HG03432 (cell line): Measurements from ENCODE around the gene KIF17.
A peak's percentile ranks its signal among the peaks of the same experiment; 100 is the strongest.

ENCODE experiments used
- ATAC-seq: cut with Tn5 transposase; IDR thresholded peaks from one replicate; pipeline ENCODE4 v1.9.1; 2021; ENCODE audit warnings: mild to moderate bottlenecking, moderate library complexity; ENCODE audit not compliant: unreplicated experiment

Gene KIF17

DNA sequence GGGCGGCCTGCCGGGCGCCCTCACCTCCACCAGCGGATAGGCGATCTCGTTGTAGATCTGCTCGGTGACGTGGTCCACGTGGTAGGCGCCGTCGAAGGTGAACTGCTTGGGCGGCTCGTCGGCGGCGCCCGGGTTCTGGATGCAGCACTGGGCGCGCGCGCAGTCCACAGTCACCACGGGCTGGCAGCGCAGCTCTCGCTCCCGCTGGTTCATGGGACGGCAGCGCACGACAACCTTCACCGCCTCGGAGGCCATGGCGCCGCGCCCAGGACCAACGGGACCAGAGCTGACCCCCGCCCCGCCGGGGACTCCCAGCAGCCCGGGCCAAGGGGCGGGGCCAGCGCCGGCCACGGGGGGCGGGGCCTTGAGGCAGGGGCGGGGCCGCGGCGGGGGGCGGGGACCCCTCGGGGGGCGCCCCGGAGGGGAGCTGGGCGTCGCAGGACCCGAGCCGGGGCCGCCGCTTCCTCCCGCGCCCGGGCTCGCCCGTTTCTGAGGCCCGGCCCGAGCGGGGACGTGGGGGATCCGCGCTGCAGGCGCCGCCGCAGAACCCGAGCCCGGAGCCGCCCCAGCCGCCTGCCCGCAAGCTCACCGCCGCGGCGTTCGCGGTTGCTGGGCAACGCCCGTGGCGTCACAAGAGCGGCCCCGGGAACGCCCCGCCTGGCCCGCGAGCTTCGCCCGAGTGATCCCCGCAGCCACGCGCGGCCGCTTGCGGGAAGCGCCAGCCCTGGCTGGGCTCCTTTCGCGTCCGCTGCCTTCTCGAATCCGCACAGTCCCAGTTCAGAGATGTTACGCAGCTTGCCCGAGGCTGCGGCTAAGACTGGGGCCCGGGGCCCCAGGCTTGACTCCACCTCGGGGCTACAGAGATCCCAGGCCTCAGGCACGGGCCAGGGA lies at the start of gene KIF17:
KIF17 (minus strand) TSS at position 556 of the 891 bp plus-strand sequence; CDS start at position 255, 301 bp downstream.
- ATAC-seq: no peak

DNA sequence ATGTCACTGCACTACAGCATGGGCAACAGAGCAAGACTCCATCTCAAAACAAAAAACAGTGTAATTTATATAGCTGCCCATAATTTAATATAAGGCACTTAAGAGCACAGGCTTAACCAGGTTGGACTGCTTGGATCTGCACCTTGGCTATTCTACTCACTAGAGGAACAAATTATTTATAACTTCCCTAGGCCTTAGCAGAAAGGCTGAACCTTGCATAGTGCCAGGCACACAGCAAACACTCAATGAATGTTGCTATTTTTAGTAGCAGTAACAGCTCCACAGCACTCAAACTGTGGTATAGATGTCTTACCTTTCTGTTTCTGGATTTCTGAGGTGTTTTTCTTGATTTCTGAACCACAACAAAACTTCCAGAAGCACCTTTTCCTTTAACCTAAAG lies 49.5 kb upstream of the KIF17 start:
- no peak for ATAC-seq

DNA sequence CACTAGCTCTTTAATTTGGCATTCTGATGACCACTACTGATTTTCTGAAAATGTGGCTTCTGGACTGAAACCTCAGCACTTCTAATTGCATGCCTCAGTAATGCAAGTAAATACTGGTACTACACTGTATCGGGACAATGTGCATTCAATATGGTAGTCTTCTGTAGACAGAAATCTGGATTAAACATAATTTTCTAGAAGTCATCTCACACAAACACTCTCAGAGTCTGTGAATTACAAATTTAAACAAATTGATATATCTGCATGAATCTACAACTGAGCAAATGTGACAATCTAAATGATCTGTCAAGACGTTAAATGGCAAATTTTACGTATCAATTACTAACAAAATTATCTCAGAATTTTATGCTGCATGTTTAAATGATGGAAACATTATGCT lies 45.6 kb upstream of the KIF17 start:
- ATAC-seq: no peak

DNA sequence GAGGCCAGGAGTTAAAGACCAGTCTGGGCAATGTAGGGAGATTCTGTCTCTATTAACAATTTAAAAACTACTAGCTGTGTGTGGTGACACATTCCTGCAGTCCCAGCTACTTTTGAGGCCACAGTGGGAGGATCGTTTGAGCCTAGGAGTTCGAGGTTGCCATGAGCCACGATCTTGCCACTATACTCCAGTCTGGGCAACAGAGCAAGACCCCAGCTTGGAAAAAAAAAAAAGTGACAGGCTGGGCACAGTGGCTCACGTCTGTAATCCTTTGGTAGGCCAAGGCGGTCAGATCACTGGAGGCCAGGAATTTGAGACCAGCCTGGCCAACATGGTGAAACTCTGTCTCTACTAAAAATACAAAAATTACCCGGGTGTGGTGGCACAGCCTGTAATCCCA lies 42.5 kb upstream of the KIF17 start:
- no peak for ATAC-seq

DNA sequence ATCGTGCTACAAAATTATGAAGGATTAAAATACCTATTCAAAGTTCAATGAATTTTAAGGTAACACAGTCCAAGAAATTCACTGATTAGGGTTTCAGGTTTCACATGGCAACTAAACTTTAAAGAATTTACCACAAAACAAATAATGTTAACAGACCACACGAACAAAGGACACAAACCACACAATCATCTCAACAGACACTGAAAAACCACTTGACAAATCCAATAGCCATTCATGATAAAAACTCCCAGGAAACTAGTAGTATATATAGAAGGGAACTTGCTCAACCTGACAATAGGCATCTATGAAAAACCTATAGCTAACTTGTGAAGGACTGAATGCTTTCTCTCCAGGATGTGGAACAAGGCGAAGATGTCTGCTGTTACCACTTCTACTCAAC lies 35.8 kb upstream of the KIF17 start:
- ATAC-seq: no peak

DNA sequence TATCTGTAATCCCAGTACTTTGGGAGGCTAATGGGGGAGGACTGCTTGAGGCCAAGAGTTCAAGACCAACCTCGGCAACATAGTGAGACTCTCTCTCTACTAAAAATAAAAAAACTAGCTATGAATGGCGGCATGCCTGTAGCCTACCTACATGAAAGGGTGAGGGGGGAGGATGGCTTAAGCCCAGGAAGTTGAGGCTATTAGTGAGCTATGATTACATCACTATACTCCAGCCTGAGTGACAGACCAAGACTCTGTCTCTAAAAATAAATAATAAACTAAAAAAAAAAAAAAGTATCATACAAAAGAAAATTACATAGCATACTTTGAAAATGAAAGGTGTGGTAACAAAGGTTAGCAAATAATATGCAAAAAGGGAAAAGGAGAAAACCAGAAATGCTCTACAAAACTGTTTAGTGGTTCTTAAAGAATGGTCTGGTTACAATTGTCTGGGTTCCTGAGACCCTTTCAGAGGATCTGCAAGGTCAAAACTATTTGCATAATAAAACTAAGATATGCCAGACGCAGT lies 33.7 kb upstream of the KIF17 start:
- ATAC-seq: no peak

DNA sequence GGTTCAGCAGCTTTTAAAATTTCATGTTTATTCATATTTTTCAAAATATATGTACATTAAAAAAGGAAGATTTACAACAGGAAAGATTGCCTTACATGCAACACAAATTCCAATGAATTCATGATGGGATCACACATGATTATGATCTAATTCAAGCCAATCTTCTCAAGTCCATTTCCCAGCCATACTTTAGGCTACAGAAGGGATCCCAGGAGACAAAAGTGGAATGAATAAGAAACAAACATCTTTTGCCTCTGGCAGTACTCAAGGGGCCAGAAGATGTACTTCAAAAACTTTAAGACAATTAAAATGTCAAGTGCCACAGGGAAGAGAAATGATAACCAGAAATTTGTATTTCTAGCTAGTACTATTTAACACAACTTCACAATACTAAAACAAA lies 24.9 kb upstream of the KIF17 start:
- ATAC-seq: no peak

DNA sequence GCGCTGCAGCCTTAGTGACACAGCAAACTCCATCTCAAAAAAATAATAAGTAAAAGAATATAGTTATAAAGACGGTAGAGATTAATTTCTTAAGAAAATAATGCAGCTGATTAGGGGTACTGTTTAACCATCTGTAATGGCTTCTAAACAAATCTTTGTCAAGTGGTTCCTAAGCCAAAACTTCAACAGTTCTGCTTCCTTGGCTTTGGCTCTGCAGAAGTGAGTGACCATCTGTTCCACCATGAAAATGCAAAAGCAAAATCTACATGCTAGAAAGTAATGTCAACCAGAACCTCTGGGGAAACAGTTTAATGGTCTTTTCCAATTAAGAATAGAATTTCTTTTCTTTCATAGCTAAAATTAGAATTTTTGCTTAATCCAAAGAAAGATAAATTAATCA lies 23.0 kb upstream of the KIF17 start:
- ATAC-seq: no peak

DNA sequence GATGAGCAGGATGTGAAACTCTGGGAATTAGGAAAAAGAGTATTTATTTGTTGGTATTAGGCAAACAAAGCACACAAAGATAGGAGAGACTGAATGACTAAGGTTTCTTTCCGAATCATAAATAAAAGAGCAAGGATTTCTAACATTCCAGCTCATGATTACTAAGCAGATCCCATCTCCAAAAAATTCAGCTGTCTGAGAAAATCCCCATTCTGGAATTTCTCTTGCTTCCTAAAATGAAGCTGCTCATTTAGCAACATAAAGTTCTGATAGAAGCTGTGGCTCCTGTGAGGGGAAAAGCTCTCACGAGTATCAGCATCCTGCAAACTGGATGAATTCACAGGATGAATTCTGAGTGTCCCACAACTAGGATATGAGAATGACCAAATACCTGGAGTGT lies 21.4 kb upstream of the KIF17 start:
- ATAC-seq: no peak

DNA sequence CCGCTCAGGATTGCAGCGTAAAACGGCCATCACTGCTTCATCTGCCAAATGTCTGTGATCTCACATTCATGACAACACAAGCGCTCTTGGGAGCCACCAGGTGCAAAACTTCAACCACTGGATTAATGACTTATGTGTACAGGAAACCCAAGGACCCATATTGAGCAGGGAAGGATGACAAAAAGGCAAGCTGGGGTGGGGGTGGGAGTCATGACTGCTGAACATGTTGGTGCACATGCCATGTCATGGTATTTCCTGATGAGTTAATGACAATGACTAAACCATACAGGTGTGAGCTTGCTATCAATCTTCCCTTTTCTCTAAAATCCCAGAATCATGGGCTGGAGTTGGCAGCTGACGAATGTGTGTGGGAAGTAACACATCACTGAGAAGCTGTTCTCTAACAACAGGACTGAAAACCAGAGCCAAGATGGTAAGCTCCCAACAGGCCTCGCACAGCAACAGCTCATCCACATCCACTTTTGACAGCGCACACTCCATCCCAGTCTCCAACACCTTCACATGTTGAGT lies 17.8 kb upstream of the KIF17 start:
- ATAC-seq: no peak

DNA sequence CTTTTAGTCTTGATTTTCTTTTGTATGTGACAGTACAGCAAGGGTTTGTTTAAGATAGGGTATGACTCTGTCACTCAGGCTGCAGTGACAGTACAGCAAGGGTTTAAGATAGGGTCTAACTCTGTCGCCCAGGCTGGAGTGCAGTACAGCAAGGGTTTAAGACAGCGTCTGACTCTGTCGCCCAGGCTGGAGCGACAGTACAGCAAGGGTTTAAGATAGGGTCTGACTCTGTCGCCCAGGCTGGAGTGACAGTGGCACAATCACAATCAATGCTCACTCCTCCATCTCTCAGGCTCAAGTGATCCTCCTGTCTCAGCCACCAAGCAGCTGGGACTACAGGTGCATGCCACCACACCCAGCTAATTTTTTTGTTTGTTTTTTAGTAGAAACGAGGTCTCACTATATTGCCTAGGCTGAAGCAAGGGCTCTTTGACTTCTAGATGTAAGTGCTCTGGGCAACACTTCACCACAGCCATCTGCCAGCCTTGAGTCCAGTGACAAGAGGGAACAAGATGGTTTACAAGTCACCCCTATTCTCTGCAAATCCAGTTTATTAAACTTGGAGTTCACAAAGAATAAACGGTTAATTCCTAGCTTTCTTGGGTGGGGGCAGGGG lies 15.7 kb upstream of the KIF17 start:
- ATAC-seq: no peak

DNA sequence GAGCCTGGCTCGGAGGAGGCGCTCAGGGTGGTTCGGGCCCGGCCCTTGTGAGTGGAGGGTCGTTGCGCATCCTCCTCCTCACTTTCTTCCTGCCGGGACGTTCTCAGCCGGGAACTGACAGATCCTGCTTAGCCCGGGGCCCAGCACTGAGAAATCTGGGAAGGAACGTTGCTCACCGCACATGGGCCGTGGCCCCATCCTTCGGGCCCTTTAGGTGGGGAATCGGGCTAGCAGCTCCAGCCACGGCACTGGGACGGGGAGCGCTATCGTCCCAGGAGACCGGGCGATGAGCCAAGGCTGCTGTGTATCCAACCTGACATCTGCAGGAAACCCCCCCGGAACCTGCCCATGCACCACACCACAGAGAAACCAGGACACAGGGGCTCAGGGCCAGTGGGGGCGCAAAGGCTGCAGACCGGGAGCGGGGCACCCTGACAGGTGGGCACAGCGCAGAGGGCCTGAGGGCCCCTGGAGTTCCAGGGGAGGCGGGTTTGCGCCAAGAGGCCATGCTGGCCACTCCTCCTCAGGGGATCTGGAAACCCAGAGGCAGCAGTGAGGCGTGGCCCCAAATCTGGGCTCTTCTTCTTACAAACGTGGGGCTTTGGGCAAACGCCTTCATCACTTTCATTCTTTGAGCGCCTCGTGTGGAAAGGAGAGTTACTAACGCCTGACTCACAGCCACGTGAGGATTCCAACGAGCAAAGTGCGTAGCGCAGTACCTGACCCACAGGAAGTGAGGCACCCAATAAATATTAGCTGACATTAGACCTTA lies 15.0 kb upstream of the KIF17 start, which contains the start of gene SH2D5:
SH2D5 (minus strand) TSS at position 116 of the 772 bp plus-strand sequence. CDS start 4,659 bp downstream, outside the sequence.
- ATAC-seq: peak; percentile 59

DNA sequence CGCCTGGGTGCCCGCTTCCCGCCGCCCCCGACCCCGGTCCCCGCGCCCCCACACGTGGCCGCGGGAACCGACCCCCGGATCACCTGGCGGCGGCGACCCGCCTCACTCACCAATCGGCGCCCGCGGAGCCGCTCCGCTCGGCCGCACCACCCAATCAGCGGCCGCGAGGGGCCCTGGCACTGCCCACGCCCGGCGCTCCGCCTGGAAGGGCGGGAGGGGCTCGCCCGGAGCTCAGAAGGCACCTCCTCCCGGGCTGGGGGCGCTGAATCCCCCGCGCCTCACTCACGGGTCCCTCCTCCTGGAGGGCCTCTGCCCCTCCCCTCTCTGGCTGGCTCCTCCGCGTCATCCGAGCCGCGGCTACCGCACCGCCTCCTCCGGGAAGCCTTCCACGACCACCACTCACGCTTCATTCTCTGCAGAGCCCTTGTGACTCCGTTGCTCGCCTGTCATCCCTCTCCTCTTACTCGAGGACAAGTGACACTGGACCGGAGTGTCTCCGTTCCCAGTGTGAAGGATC lies 14.3 kb upstream of the KIF17 start:
- ATAC-seq: peak; percentile 65

DNA sequence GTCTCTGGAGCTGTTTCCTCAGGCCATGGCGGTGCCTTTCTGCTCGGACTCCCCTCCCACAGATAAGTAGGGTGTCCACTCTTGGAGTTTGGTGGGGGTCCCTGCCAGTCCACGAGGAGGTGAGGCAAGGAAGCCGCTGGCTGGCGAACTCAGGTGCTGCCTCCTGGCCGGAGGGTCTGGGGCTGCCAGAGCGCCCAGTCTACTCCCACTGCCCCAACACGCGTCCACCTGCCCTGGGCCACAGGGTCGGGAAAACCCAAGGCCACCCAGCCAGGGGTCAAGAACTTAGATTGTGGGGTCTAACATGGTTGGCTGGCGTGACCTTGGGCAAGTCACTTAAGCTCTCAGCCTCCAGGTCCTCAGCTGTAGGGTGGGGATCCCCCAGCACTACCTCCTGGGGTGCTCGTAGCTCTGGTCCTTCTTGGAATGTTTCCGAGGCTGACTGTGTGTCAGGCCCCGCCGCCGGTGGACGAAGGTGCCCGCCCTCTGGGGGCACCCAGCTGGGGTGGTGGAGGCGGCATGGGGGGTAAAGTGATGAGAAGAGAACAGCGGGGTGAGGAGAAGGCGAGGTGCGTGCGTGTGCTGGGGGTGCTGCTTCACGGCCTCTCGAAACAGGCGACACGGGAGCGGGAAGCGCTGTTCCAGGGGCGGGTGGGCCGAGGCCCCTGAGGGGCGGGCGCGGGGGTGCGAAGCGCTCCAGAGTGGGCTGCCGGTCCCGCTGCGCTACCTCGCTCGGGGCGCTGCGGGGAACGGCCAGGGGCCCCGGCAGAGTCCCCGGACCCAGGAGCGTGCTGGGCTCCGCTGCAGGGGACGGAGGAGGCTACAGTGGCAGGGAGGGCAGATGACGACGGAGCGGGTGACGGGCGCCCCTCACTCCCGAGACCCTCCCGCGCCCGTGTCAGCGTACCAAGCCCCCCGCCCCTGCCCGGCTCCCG lies 13.5 kb upstream of the KIF17 start:
- peak; percentile 15 for ATAC-seq

DNA sequence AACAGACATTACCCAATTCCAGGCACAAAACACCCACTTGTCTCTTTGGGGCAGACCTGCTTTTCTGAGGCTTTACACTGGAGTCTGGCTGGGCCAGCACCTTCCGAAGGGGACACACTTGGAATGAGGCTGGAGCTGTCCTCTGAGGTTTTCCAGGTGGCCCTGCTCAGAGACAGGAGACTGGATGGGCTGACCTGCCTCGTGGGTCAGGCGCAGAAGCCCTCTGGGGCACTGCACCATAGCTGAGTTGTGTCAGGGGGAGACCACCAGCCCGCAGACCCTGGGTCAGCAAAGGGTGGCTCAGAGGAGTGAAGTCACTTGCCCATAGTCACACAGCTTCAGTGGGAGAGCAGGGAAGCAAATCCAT lies 12.9 kb upstream of the KIF17 start:
- ATAC-seq: no peak

DNA sequence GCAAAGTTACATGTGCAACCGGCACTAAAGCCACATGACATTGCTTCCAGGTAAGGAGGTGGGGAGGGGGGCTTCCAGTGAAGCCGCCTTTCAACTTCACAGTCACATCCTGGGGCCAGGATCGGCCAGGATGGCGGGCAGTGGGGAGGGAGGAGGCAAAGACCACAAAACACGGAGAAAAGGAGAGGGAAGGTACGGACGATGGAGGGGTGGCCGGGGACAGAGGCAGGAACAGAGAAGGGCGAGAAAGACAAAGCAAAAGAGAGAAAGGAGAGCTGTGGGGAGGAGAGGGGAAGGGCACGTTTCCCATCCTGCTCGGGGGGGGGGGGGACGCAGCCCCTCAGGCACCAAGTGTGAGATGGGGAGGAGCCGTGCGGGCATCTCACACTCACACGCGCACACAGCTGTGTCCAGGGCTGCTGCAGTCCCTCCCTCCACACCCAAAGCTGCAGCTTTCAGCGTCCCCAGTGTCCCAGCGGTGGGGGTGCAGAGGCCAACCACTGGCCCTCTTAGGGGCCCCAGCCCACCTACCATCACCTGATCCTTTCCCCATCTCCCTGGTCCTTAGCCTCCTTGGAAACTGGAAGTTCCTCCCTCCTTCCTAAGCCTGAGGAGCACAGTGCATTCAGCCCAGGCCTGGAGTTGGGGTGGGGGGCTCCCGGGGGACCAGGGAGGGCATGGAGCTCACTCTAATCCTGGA lies 12.3 kb upstream of the KIF17 start:
- no peak for ATAC-seq

DNA sequence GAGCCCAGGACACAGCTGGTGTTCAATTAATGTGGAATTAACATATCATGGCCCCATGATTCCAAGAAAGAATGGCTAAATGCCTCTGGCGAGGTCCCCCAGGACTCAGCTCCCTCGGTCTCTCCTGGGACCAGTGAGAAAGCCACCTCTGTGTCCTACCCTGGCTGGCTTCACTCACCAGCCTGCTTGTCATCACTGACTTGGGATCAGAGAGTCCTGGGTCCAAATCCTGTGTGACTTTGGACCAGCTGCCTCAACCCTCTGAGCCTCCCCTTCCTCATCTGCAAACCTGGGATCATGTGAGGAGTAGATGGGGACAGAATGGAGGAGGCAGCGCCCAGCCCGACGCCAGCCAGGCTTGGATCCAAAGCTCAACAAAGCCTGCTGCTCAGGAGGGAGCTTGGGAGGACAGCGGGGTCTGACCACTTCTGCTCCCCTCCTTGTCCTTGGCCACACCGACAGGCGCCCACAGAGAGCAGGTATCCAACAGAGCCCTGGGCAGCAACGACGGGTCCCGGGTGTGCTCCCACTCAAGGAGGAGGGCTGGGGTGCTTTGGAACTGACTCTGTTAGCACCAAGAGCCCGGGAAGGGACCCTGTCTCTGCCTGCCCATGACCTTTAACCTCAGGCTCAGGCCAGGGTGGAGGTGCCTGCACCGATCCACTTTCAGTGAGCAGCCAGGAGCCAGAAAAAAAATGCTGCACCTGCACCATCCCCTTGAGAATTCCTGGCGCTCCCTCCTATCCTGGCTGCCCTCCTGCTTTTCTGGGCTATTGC lies 11.5 kb upstream of the KIF17 start:
- no peak for ATAC-seq

DNA sequence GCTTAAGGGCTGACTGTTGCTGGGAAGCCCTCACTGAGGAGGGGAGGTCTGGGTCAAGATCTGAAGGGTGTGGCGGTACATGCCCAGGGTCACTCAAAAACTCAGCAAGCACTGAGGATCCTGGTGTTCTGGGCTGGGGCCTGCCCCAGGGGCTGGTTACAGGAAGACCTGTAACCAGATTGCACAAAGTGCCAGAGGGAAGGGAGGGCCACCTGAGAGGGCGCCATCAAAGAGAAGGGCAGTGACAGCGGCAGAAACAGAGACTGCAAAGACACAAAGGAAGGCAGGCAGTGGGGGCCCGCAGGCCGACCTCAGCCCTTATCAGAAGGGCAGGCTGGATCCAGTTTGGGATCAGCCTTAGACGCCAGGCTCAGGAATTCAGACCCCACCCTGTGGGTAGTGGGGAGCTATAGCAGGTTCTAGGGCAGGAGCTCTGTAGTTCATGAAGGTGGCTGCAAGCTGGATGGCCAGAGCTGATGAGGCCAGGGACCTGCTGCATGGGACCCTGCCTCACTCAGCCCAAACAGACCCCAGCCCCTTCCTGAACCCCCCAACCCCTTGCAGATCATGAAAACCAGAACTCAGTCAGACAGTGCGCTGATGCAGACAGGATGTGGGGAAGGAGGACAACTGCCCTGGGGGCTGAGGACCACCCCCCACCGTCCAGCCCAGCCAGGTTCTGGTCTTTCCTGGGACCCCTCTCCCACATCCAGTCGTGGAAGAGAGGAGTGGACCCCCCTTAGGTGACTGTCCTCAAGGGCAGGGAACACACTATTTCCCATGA lies 10.8 kb upstream of the KIF17 start:
- ATAC-seq: no peak
